GM19438 (cell line): Measurements from ENCODE around the gene INPP4B.

ENCODE experiments used
- ATAC-seq: cut with Tn5 transposase; IDR thresholded peaks from one replicate; pipeline ENCODE4 v1.9.1; 2021; ENCODE audit warnings: low read depth; ENCODE audit not compliant: unreplicated experiment

The INPP4B gene

DNA sequence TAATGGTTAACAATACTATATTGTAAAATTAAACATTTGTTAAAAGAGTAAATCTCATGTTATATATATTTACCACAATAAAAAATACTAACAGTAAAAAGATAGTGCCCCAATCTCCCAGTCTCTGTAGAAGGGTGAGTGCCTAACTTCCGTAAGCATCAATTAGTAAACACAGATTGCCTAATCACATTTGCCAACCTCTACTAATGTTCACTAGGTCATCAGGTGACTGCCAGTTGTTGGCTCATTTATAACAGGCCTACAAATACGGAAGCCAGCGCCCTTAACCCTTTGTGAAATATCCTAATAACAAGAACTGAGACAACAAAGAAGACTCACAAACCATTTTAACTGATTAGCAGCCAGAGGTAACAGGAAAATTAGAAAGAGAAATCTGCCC, 345.1 kb downstream of the INPP4B start:
- ATAC-seq: no peak

- ATAC-seq: no peak
These were observed 348.5 kb downstream of the INPP4B start for GRCh38 chr4:142497606-142498005.

DNA sequence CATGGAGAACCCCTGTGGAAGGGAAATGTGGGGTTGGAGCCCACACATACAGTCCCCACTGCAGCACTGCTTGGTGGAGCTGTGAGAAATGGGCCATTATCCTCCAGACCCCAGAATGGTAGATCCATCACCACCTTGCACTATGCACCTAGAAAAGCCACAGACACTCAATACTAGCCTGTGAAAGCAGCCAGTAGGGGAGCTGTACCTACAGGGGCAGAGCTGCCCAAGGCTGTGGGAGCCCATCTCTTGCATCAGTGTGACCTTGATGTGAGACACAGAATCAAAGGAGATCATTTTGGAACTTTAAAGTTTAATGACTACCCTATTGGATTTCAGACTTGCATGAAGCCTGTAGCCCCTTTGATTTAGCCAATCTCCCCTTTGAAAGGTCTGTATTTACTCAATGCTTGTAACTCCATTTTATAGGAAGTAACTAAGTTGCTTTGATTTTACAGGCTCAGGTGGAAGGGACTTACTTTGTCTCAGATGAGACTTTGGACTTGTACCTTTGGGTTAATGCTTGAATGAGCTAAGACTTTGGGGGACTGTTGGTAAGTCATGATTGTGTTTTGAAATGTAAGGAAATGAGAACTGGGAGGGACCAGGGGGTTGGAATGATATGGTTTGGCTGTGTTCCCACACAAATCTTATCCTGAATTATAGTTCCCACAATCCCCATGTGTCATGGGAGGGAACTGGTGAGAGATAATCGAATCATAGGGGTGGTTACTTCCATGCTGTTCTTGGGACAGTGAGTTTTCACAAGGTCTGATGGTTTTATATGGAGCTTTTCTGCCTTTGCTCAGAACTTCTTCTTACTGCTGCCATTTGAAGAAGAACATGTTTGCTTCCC, 352.6 kb downstream of the INPP4B start:
- ATAC-seq: no peak

DNA sequence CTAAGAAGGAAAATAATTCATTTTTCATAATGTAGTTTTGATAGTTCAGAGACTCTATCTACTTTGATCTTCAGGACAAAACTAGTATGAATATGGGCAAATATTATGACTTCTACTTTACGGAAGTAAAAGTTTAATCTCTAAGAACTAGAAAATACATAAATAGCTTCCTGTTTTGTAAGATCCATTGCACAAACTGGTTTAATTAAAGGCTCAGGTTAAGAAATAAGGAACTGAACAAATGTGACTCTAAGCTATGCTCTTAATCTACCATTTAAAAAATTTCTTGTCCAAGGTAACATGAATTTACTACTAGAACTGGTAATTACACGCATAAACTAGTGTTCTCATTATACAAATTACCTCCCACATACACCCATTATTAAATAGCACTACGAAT, 360.6 kb downstream of the INPP4B start:
- no peak for ATAC-seq

DNA sequence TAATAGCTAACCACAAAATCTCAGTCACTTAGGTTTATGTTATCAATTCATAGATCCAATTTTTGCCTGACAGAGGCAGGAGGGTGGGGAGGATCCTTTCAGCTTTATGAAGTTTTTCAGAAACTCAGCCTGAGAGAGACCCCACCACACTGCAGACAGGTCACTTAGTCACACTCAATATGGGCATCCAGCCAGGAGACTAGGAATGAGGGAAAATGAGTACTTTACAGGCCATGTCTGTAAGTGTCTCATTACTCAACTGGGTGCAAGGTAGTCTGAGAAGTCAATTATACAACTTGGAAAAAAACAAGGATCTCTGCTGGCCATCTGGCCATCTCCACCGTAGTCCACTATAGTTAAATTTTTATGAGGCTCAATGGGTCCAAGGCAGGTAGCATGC, 365.9 kb downstream of the INPP4B start:
- ATAC-seq: no peak

DNA sequence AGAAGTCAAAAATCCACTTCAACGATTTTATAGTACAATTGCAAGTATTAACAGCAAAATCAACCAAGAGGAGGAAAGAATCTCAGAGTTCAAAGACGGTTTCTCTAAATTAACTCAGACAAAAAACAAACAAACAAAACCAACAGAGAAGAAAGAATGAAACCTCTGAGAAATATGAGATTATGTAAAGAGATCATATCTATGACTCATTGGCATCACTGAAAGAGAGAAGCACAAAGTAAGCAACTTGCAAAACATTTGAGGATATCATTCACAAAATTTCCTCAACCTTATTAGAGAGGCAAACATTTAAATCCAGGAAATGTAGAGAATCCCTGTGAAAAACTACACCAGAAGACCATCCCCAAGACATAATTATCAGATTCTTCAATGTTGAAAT, 370.4 kb downstream of the INPP4B start:
- ATAC-seq: no peak

DNA sequence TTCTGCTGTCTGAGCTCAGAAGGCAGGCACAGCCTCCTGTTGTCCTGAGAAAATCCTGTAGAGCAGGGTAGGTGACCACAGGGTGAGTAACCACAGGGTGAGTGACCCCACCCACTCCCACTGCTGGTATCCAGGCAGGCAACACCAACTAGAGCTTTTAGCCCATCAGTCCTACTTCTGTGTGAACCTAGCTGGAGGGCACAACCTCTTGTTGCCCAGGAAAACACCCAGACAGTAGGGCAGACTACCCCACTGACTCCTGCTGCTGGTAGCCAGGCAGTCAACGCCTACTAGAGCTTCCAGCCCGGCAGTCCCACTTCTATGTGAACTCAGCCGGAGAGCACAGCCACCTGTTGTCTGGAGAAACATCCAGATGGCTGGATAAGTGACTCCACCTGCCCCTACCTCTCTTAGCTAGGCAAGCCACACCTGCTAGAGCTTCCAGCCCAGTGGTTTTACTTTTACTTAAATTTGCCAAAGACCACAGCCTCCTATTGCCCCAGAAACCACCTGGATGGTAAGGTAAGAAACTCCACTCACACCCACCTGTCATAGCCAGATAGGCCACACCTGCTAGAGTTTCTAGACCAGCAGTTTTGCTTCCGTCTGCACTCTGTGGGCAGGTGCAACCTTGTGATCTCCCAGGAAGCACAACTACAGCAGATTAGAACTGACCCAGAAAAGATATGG, 371.6 kb downstream of the INPP4B start:
- ATAC-seq: no peak

DNA sequence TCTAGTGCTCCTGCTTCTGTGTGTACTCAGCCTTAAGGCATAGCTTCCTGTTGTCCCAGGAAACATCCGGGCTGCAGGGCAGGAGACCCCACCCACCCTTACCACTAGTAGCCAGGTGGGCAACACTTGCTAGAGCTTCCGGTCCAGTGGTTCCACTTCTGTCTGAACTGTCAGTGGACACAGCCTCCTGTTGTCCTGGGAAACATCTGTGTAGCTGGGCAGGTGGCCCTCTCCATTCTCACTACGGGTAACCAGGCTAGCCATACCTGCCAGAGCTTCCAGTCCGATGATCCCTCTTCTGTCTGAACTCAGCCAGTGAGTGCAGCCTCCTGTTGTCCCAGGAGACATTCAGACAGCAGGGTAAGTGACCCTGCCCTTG, 372.2 kb downstream of the INPP4B start:
- ATAC-seq: no peak

DNA sequence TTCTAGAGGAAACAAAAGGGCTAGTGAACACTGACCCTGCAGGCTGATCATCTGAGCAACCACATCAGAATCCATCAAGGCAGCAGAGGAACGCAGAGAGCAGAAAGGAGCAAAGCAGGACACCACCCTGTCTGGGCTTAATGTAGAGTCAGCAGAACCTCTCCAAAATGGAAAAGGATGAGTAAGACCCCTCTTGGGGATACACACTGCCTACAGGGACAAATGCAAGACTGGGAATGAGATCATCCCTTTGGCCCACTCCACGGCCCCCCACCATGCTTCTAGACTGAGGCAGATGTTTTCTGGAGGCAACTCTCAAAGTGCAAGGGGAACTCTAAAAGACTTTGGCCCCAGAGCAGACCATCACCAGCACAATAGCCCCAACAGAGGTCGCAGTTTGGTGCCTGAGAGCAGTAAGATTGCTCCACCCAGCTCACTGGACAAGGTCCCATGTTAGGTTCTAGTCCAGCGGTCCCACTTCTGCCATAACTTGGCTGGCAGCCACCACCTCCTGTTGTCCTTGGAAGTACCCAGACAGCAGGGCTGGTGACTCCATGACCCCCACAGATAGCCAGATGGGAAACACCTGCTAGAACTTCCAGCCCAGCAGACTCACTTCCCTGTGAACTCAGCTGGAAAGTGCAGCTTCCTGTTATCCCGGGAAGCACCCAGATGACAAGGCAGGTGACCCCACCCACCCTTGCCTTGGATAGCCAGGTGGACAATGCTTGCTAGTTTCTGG, 372.7 kb downstream of the INPP4B start:
- no peak for ATAC-seq

DNA sequence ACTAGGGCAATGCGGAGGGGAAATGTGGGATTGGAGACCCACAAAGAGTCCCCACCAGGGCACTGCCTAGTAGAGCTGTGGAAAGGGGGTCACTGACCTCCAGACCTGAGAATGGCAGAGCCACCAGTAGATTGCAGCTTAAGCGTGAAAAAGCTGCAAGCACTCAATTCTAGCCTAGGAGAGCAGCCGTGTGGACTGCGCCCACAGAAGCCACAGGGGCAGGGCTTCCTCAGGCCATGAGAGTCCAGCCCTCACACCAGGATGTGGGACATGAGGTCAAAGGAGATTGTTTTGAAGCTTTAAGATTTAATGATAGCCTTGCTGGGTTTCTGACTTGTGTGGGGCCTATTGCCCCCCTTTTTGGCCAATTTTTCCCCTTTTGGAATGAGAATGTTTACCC, 379.0 kb downstream of the INPP4B start:
- ATAC-seq: no peak

DNA sequence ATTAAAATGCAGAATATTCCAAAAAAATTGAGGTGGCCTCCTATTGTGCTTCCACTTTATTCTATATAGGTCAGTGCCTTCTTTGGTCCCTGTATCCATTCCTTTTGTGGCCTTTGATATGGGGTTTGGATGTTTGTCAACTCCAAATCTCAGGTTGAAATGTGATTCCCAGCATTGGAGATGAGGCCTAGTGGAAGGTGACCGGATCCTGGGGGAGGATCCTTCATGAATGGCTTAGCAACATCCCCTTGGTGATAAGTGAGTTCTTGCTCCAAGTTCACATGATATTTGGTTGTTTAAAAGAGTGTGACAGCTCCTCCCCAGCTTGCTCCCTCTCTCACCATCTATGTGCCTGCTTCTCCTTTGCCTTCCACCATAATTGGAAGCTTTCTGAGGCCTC, 380.6 kb downstream of the INPP4B start:
- no peak for ATAC-seq

GRCh38 chr4:142463206-142463605, 382.9 kb downstream of the INPP4B start:
- ATAC-seq: no peak

GRCh38 chr4:142452161-142452855, 393.8 kb downstream of the INPP4B start:
- no peak for ATAC-seq

DNA sequence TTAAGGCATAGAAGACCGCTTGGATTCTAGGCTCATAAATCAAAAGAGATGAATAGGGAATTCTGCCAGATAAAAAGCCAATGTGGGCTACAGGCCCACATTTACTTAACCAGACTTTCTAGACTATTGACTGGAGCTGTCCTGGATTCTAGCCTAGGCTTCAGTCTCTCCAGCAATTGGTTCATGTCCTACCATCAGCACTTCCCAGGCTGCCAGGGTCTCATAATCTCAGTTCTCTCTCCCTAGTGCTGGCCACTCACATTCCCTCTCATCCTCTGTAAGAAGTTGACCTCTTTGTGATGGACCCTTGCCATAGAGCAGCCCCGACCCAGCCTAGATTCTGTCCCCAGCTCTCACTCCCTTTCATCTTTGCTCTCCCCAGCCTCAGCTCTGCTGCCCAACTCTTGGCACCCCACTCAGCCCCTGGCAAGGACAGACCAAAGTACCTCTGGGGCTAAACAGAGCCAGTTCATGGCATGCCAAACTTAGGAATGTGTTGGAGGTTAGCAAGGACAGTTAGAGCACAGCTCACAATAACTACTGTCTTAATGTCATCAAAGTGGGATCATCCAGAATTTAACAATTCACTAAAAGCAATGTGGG, 396.2 kb downstream of the INPP4B start:
- ATAC-seq: no peak

GRCh38 chr4:142447009-142447408, 399.1 kb downstream of the INPP4B start:
- no peak for ATAC-seq

DNA sequence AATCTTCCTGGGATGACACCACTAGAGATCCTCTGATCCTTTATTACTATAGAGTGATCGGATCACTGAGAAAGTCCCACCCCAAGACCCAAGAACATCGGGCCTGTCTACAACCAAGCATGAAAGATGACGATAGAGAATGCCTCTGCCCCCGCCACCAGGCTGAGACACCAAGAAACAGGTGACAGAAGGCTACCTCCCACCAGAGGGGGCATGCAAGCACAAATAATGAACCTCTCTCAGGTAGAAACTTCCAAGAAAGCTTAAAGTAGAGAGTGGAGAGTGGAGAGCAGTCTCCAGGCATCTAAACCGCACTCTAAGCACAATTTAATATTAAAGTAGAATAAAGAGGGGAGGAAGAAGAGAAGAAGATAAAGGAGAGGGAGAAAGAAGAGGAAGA, 402.6 kb downstream of the INPP4B start:
- no peak for ATAC-seq

DNA sequence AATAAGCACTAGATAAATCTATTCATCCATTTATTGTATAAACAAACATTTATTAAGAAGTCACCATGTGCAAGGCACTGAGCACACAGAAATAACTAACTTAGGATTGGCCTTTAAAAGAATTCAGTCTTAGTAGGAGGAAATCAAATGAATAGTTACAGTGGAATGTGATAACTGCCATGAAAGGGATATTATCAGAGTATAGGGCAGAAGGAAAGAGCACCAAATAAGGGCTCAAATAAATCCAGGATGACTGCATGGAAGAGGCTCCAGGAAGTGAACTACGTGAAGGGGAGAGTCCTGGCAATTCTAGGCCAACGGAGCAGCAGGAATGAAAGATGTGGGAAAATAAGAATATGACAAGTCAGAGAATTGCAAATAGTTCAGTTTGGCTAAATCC, 406.0 kb downstream of the INPP4B start:
- ATAC-seq: no peak

GRCh38 chr4:142435599-142436235, 410.4 kb downstream of the INPP4B start:
- no peak for ATAC-seq

DNA sequence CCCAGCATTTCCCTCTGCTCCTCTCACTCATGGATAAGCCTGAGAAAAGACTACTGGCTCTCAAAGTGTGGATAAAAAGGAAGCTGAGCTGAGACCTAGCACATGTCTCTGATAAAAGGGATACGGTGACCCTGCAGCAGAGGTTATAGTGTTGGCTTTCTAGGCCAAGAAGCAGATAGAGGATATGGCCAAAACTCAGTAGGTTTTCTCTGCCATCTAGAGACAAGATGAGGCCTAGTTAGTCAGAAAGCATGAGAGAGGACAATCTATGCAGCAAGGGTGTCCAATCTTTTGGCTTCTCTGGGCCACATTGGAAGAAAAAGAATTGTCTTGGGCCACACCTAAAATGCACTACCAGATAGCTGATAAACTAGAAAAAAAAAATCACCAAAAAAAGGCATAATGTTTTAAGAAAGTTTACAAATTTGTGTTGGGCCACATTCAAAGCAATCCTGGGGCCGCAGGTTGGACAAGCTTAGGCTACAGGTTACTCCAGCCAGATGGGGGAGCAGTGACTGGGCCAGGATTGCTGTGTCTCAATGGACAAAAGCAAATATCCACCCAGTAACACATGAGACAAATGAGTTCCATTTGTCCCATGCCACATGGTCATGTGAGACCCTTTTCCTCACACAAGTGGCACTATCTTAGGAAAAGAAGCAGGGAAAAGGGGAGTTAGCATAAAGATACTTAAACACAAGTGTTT, 411.4 kb downstream of the INPP4B start:
- ATAC-seq: no peak
